ENCODE measurements around the gene NPAS2. TPM values are rescaled to one million over a fixed set of nuclear protein-coding genes. Genes with fewer than 3 reads are reported as not detected.

NPAS2 gene
- total RNA-seq, 1 experiment from 2014 or later, result 12.3 TPM

DNA sequence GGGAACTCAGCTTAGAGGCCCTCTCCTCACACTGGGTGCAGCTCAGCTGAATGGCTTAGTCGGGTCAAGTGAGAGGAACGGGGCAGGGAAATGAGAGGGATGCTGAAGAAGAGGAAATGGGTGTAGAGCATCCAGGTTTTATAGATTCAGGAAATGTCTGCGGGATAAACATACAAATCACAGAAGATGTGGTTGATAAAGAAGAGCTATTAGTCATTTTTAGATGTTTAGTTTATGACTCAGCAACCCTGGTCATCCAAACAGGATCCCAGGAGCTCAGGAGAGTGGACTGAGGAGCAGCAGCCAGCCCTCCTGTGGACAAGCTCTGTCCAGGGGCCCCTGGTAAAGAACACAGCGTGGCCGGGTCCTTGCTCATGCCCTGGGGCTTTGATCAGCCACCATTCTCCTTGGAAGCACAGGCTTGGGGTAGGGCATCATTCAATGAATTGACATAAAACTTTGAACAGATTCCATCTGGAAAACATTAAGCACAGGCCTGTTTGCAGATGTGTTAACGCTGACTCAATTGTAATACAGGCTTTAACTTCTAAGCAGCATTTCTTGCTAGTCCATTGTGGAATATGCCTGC, 83.0 kb downstream of the NPAS2 start:
- CTCF ChIA-PET, result interaction anchor here (0.7 to 1.3 kb wide), 5 partner anchors 10 to 297 kb away, joined by 3 to 6 read pairs (median 3); no protein-coding TSS in a partner anchor
- Mint-ChIP-seq H3K4me3 (ENCODE audit: unreplicated experiment) (no peak overlapping the region), H3K27me3 (ENCODE audit: insufficient read depth, unreplicated experiment) (no peaks in the 10 kb centered on the region), H3K27ac (ENCODE audit: low read depth, unreplicated experiment) (no peak overlapping the region), H3K9me3 (ENCODE audit: unreplicated experiment) (no peaks in the 10 kb centered on the region), H3K4me1 (ENCODE audit: insufficient read depth, unreplicated experiment) (peaks cover 28% of the 10 kb centered on the region), H3K36me3 (ENCODE audit: insufficient read depth, unreplicated experiment) (peaks cover 19% of the 10 kb centered on the region)
- peak; percentile 90 for DNase-seq (ENCODE audit: unreplicated experiment)
- no TSS peak for BruUV-seq (replicated peaks)
- intact Hi-C loops (cut with micrococcal nuclease), result loop anchor here (5.0 kb wide), 3 partner anchors 81 to 171 kb away; partner anchors contain the start of gene NPAS2
- POLR2A ChIA-PET, result interaction anchor here (1.0 to 1.4 kb wide), 2 partner anchors 14 to 172 kb away, joined by 3 to 6 read pairs; no protein-coding TSS in a partner anchor
- TF ChIP-seq, protein P1, sequence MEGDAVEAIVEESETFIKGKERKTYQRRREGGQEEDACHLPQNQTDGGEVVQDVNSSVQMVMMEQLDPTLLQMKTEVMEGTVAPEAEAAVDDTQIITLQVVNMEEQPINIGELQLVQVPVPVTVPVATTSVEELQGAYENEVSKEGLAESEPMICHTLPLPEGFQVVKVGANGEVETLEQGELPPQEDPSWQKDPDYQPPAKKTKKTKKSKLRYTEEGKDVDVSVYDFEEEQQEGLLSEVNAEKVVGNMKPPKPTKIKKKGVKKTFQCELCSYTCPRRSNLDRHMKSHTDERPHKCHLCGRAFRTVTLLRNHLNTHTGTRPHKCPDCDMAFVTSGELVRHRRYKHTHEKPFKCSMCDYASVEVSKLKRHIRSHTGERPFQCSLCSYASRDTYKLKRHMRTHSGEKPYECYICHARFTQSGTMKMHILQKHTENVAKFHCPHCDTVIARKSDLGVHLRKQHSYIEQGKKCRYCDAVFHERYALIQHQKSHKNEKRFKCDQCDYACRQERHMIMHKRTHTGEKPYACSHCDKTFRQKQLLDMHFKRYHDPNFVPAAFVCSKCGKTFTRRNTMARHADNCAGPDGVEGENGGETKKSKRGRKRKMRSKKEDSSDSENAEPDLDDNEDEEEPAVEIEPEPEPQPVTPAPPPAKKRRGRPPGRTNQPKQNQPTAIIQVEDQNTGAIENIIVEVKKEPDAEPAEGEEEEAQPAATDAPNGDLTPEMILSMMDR (IDR thresholded peaks at IDR 0.05; ENCODE audit: unreplicated experiment), result no peak

DNA sequence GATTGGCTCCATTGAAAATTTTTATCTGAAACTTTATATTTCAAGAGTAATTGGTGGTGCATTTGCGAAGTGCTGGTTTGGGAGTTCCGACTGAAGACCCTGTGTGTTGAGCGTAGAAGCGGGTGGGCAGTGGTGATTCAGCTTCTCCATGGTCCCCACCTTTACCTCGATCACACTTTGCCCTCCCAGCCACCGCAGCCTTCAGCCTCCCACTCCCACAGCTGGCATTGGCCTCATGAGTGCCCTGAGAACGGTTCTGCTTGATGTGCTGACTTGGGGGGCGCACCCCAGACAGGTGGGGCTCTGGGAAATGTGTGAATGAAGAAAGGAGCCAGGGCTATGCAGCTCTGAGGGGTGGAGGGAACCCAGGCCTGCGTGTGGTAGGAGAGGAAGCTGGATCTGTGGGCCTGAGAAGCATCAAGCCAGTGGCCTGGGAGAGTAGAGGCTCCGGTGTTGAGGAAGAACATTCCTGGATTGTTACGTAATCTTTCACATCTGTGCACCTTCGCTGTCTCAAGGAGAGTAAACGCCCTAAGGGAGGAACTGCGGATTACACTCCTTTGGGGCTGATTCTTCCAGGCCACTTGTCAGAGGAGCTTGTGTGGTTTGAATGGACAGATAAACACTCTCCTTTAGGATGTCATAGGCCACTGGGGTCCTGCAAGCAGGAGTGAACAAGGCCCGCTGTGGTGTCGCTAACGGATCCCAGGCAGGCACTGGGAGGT, 83.8 kb downstream of the NPAS2 start:
- Mint-ChIP-seq H3K4me3 (ENCODE audit: unreplicated experiment) (no peak overlapping the region), H3K9me3 (ENCODE audit: unreplicated experiment) (no peaks in the 10 kb centered on the region), H3K36me3 (ENCODE audit: insufficient read depth, unreplicated experiment) (peaks cover 19% of the 10 kb centered on the region), H3K4me1 (ENCODE audit: insufficient read depth, unreplicated experiment) (peaks cover 28% of the 10 kb centered on the region), H3K27me3 (ENCODE audit: insufficient read depth, unreplicated experiment) (no peaks in the 10 kb centered on the region), H3K27ac (ENCODE audit: low read depth, unreplicated experiment) (no peak overlapping the region)
- TF ChIP-seq, protein P1 (IDR thresholded peaks at IDR 0.05; ENCODE audit: unreplicated experiment), result no peak
- intact Hi-C loops (cut with micrococcal nuclease), result loop anchor here (5.0 kb wide), 3 partner anchors 81 to 171 kb away; partner anchors contain the start of gene NPAS2
- BruUV-seq (replicated peaks), result no TSS peak
- peak; percentile 85 for DNase-seq (ENCODE audit: unreplicated experiment)
- ChIA-PET POLR2A (interaction anchor here (1.0 to 1.4 kb wide), 2 partner anchors 15 to 173 kb away, joined by 3 to 6 read pairs; no protein-coding TSS in a partner anchor), CTCF (interaction anchor here (1.0 to 1.4 kb wide), 4 partner anchors 9 to 297 kb away, joined by 3 to 6 read pairs (median 4); no protein-coding TSS in a partner anchor)

DNA sequence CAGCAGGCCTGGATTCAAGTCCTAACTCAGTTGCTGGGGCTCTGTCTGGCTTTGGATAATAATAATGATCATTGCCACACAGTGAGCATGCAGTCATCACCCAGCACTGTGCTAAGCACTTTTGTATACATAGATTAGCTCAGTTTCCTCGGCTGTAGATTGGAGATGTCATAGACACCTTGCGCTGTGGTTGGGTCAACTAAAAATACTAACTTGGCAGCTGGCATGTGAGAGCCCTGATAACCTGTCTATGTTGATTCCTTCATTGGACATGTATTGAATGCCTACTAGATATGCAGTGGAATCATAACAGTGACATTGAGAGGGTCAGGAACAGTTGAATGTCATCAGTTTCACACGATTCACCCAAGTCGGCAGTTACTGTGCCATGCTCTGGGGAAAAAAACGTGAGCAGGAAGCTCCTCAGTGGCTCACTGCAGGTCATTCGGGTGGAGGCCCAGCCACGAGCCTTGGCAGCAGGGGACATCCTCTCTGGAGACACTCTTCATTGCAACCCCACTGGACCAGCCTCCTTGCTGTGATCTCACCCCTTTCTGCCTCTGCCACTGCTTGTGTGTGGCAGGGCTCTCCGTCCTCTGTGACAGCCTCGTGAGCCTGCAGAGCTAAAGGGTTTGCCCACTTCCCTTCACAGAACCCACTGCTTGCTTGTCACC, 85.3 kb downstream of the NPAS2 start:
- TF ChIP-seq, protein P1 (IDR thresholded peaks at IDR 0.05; ENCODE audit: unreplicated experiment), result no peak

More for the DNA sequence above, 85.3 kb downstream of the NPAS2 start:
- POLR2A ChIA-PET, result interaction anchor here (0.7 kb wide), 1 partner anchor 34 kb away, joined by 3 read pairs; no protein-coding TSS in a partner anchor
- Mint-ChIP-seq H3K9me3 (ENCODE audit: unreplicated experiment) (no peaks in the 10 kb centered on the region), H3K27ac (ENCODE audit: low read depth, unreplicated experiment) (no peak overlapping the region), H3K27me3 (ENCODE audit: insufficient read depth, unreplicated experiment) (no peaks in the 10 kb centered on the region), H3K36me3 (ENCODE audit: insufficient read depth, unreplicated experiment) (peaks cover 19% of the 10 kb centered on the region), H3K4me1 (ENCODE audit: insufficient read depth, unreplicated experiment) (peaks cover 28% of the 10 kb centered on the region), H3K4me3 (ENCODE audit: unreplicated experiment) (no peak overlapping the region)
- BruUV-seq (replicated peaks), result no TSS peak
- CTCF ChIA-PET, result interaction anchor here (1.1 to 1.4 kb wide), 3 partner anchors 78 to 525 kb away, joined by 3 to 5 read pairs (median 5); no protein-coding TSS in a partner anchor
- intact Hi-C loops (cut with micrococcal nuclease), result no loop called here
- no peak for DNase-seq (ENCODE audit: unreplicated experiment)

All from MCF 10A (cell line).